T-cell (primary cell): ENCODE data around the gene RRP1B. TPM values are rescaled to one million over a fixed set of nuclear protein-coding genes. Genes with fewer than 3 reads are reported as not detected.

ENCODE experiments used
- ATAC-seq, 4 experiments: fragments of 200-7000 bp in 3 of 4; fragments of 150-1000 bp in 1 of 4; cut with Tn5 transposase; replicated peaks in 1 of 4; 1 replicate in 3 of 4; 2 replicates in 1 of 4; pipeline ENCODE4 v1.10.0; 2021; ENCODE audit warnings: moderate library complexity in 3 of 4, mild to moderate bottlenecking in 2 of 4, moderate number of reproducible peaks in 1 of 4
- CTCF ChIA-PET, 2 donors: fragments of 300-600 bp; sonication (Branson Sonifier 250); formaldehyde crosslinking; loops; one replicate each; lab custom pipeline; 2022; ENCODE audit warnings: antibody characterized with exemption in 2 of 2; lab: Charles Lee
- POLR2A ChIA-PET, 2 donors: fragments of 300-600 bp; sonication (Branson Sonifier 250); formaldehyde crosslinking; loops; one replicate each; lab custom pipeline; 2022; ENCODE audit warnings: antibody characterized with exemption in 2 of 2; lab: Charles Lee
- DNase-seq, 35 experiments: peaks; one replicate each; pipeline versions ENCODE4 v3.0.0 to v3.0.0-alpha.2; 2013 to 2023
- H3K27ac ChIP-seq: one replicate; pipeline ENCODE4 v1.5.1; 2013; ENCODE audit warnings: low read length
- H3K27me3 ChIP-seq, 2 experiments: replicated peaks in 1 of 2; 1 replicate in 1 of 2; 2 replicates in 1 of 2; pipeline versions ENCODE4 v1.6.1 to v1.7.0; 2013; ENCODE audit warnings: low read length in 1 of 2, mixed read lengths in 1 of 2; ENCODE audit not compliant: control insufficient read depth in 2 of 2, insufficient read depth in 2 of 2; ENCODE audit errors: extremely low read depth in 1 of 2
- H3K36me3 ChIP-seq, 2 donors: 1 replicate in 1 of 2; 2 replicates in 1 of 2; pipeline versions ENCODE4 v1.6.1 to v1.7.0; 2013; ENCODE audit warnings: low read length in 1 of 2; ENCODE audit not compliant: control insufficient read depth in 2 of 2, insufficient read depth in 1 of 2; ENCODE audit errors: extremely low read depth in 1 of 2
- H3K4me1 ChIP-seq, 2 experiments: 1 replicate in 1 of 2; 2 replicates in 1 of 2; pipeline versions ENCODE4 v1.6.1 to v1.7.0; 2013; ENCODE audit warnings: low read length in 2 of 2, mixed read lengths in 1 of 2; ENCODE audit not compliant: insufficient read depth in 2 of 2, control insufficient read depth in 1 of 2; ENCODE audit errors: extremely low read depth in 1 of 2
- H3K4me3 ChIP-seq, 2 donors: 1 replicate in 1 of 2; 2 replicates in 1 of 2; pipeline versions ENCODE4 v1.5.1 to v1.7.0; 2013; ENCODE audit warnings: mild to moderate bottlenecking in 2 of 2, low read length in 1 of 2, moderate library complexity in 1 of 2; ENCODE audit not compliant: control insufficient read depth in 1 of 2; ENCODE audit errors: extremely low read depth in 1 of 2
- H3K9me3 ChIP-seq: 2 replicates; pipeline ENCODE4 v1.7.0; 2013
- H3K27ac Mint-ChIP-seq, 2 donors: one replicate each; pipeline ENCODE4 v1.8.0; 2020 to 2021; ENCODE audit warnings: mild to moderate bottlenecking in 2 of 2, mixed read lengths in 2 of 2
- H3K27me3 Mint-ChIP-seq, 2 donors: one replicate each; pipeline ENCODE4 v1.8.0; 2021 to 2022; ENCODE audit warnings: mixed read lengths in 2 of 2
- H3K36me3 Mint-ChIP-seq: one replicate; pipeline ENCODE4 v1.8.0; 2021; ENCODE audit warnings: mixed read lengths
- H3K4me1 Mint-ChIP-seq, 3 donors: one replicate each; pipeline ENCODE4 v1.8.0; 2020 to 2022; ENCODE audit warnings: mixed read lengths in 3 of 3, mild to moderate bottlenecking in 1 of 3
- H3K4me3 Mint-ChIP-seq, 3 donors: one replicate each; pipeline ENCODE4 v1.8.0; 2020 to 2022; ENCODE audit warnings: mild to moderate bottlenecking in 3 of 3, mixed read lengths in 3 of 3, moderate library complexity in 3 of 3
- H3K9me3 Mint-ChIP-seq, 3 donors: one replicate each; pipeline ENCODE4 v1.8.0; 2020 to 2022; ENCODE audit warnings: mixed read lengths in 3 of 3
- WGBS: methylation state at CpG from one replicate; pipeline ENCODE4 v1.1.5; 2013; ENCODE audit warnings: missing lambda C conversion rate; ENCODE audit not compliant: insufficient coverage; 5-methylcytosine and 5-hydroxymethylcytosine counted together
- total RNA-seq, 35 experiments: library from RNA in 6 of 35; stranded (reverse) in 6 of 35; fragments of 120-200 nt in 1 of 35; gene quantifications; one replicate each; pipeline versions ENCODE4 v1.2.1 to v1.2.4 and lab custom pipeline; 2013 to 2026

The RRP1B gene
- total RNA-seq, 5 donors from 2014 or later (not counting 1 experiment from before 2014, with no cell fraction given): 33.9 to 39.3 (median 37.8) TPM

DNA sequence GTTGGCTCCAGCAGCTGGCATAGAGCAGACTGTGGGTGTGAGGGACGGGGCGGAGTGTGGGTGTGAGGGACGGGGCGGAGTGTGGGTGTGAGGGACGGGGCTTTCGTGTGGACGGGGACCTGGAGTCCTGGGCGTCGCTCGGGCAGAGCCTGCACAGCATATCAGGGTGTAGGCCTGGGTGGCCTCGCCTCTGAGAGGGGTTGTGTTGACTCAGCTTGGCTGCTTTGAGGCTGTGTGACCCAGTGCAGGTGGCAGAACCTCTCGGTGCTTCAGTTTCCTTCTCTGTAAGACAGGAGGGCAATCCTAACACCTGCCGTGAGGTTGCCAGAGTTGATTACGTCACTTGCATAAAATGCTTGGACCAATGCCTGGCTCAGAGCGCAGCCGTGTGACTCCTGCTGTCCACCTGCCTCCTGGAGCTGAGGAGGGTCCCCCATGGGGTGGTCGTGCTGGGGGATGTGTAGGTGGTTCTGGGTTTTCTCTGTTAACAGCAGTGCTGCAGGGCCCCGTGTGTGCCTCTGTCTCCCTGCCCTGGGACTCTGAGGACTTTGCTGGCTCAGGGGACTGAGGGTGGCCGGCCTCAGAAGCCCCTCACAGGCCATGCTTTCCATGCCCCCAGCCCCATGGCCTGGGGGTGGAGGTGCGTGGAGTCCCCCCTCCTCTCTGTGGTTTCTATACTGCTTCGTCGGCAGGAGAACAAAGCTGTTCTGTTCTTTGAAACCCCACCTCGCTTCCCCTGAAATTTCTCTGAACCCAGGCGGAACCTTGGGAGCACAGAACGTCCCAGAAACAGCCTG, 75.0 kb downstream of the RRP1B start:
- POLR2A ChIA-PET: no interaction called here
- ATAC-seq: peak in 2 of 4 experiments; percentile 17 to 21
- no peaks in the 10 kb centered on the region for H3K27me3 Mint-ChIP-seq
- WGBS: 45% methylated on average over 21 of the region's 25 CpGs
- H3K36me3 ChIP-seq: peaks cover 5 to 9% of the 10 kb centered on the region in 2 donors
- DNase-seq: peak in 2 of 35 experiments; percentile 29 to 54
- H3K4me3 Mint-ChIP-seq: peak overlapping the region in 2 of 3 donors; percentile 31
- no peaks in the 10 kb centered on the region for H3K27me3 ChIP-seq
- peaks cover 3% of the 10 kb centered on the region for H3K36me3 Mint-ChIP-seq
- peak overlapping the region; percentile 87 for H3K27ac ChIP-seq
- H3K9me3 Mint-ChIP-seq: no peaks in the 10 kb centered on the region
- CTCF ChIA-PET: no interaction called here
- H3K9me3 ChIP-seq: no peaks in the 10 kb centered on the region
- H3K4me3 ChIP-seq: peak overlapping the region in 1 of 2 donors; percentile 45
- peaks cover 2 to 60% of the 10 kb centered on the region in 2 experiments for H3K4me1 ChIP-seq
- H3K4me1 Mint-ChIP-seq: peaks cover 26 to 45% (median 35%) of the 10 kb centered on the region in 3 donors
- H3K27ac Mint-ChIP-seq: peak overlapping the region in 1 of 2 donors; percentile 90

DNA sequence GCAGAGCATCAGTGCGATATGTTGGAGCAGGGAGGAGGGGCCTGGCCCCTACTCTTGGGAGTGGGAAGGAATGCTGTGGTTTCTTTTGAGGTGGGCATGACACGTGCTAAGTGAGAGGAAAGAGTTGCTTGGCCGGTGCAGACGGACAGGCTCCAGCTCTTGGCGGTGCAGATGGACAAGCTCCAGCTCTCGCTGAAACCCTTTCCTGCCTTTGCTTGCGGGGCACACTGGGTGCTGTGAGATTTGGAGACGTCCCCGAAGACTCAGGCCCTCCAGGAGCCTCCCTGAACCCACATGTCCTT, 75.5 kb downstream of the RRP1B start:
- ChIA-PET POLR2A (no interaction called here), CTCF (no interaction called here)
- ATAC-seq (no peak), DNase-seq (no peak)
- H3K27me3 ChIP-seq: no peaks in the 10 kb centered on the region
- peaks cover 5 to 9% of the 10 kb centered on the region in 2 donors for H3K36me3 ChIP-seq
- H3K4me3 Mint-ChIP-seq: peak overlapping the region in 1 of 3 donors; percentile 31
- no peaks in the 10 kb centered on the region for H3K9me3 Mint-ChIP-seq
- peaks cover 24 to 41% (median 34%) of the 10 kb centered on the region in 3 donors for H3K4me1 Mint-ChIP-seq
- H3K27ac Mint-ChIP-seq: peak overlapping the region in 1 of 2 donors; percentile 28
- H3K27ac ChIP-seq: peak overlapping the region; percentile 87
- peaks cover 3% of the 10 kb centered on the region for H3K36me3 Mint-ChIP-seq
- H3K4me1 ChIP-seq: peaks cover 2 to 55% of the 10 kb centered on the region in 2 experiments
- no peaks in the 10 kb centered on the region for H3K27me3 Mint-ChIP-seq
- H3K9me3 ChIP-seq: no peaks in the 10 kb centered on the region
- no peak overlapping the region for H3K4me3 ChIP-seq
- WGBS: 67% methylated on average over 6 of the region's 9 CpGs

DNA sequence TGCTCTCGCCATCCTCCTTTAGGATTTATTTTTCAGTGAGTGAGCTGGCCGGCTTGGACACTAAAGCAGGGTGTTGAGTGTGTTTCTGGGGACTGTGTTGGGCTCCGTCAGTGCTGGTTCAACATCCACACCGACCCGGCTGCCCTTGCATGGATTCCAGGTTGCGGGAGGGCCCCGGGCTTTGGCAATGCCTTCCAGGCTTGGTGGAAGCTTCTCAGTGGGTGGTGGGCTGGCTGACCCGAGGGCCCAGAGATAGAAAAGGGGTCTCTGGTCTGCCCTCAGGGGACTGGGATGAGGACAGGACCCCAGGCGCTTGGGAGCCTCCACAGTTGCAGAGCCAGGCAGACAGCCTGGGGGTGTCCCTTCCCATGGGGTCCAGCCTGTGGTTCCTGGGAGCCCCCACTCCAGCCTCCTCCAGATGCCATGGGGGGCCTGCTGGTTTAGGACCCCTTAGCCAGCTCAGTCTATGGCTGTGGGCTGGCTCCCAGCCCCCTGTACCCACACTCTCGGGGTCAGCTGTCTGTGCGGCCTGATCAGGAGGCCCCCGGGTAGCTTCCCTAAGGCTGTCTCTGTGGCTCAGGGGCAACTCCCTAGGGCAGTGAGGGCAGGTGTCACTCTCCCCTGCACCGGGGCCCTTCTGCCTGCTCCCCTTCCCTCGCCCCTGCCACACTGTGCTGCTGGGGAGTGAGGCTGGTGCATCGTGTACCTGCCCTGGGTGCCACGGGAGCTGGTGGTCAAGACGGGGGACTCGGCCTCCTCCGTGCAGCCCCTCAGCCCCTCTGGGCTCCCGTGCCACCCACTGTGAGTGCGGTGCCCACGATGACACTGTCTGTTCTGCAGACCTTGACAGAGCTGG, 76.1 kb downstream of the RRP1B start:
- no peak for ATAC-seq
- H3K4me3 Mint-ChIP-seq: no peak overlapping the region
- H3K27ac Mint-ChIP-seq: peak overlapping the region in 1 of 2 donors; percentile 28

DNA sequence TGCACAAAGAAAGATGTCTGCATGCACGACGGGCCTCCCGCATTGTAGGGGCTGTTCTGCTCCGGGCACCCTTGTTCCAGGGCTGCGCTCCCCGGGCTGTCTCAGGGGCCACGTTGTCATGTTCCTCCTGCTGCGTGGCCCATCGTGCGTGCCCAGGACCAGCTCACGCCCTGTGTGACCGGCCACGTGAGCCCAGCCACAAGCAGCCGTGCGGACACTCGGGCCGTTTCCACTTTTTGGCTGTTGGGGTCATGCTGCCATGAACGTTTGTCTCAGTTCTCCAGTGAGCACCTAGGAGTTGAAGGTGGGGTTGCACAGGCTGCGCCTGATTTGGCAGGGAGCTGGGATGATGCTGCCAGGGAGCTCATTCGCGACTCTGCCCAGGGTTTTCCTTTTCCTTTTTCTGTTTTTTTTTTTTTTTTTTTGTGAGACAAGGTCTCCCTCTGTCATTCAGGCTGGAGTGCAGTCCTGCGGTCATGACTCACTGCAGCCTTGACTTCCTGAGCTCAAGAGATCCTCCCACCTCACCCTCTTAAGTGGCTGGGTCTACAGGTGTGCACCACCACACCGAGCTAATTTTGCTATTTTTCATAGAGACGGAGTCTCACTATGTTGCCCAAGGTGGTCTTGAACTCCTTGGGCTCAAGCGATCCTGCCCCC, 77.0 kb downstream of the RRP1B start:
- DNase-seq (no peak), ATAC-seq (no peak)
- H3K36me3 ChIP-seq: peaks cover 5 to 9% of the 10 kb centered on the region in 2 donors
- Mint-ChIP-seq H3K27ac (no peak overlapping the region), H3K4me3 (no peak overlapping the region), H3K9me3 (no peaks in the 10 kb centered on the region), H3K36me3 (peaks cover 3% of the 10 kb centered on the region), H3K27me3 (no peaks in the 10 kb centered on the region), H3K4me1 (peaks cover 23 to 43% (median 36%) of the 10 kb centered on the region in 3 donors)
- no peak overlapping the region for H3K4me3 ChIP-seq
- peaks cover 2 to 54% of the 10 kb centered on the region in 2 experiments for H3K4me1 ChIP-seq
- no peaks in the 10 kb centered on the region for H3K9me3 ChIP-seq
- no peak overlapping the region for H3K27ac ChIP-seq
- CTCF ChIA-PET: no interaction called here
- POLR2A ChIA-PET: interaction anchor here (0.6 to 0.7 kb wide), 2 partner anchors 17 to 118 kb away, joined by 6 to 7 read pairs; no protein-coding TSS in a partner anchor
- WGBS: 95% methylated on average over 24 of the region's 25 CpGs
- H3K27me3 ChIP-seq: no peaks in the 10 kb centered on the region

More for the DNA sequence above, 76.1 kb downstream of the RRP1B start:
- DNase-seq: no peak
- H3K4me1 ChIP-seq: peaks cover 2 to 55% of the 10 kb centered on the region in 2 experiments
- ChIA-PET POLR2A (interaction anchor here (0.6 to 0.7 kb wide), 2 partner anchors 16 to 117 kb away, joined by 6 to 7 read pairs; no protein-coding TSS in a partner anchor), CTCF (no interaction called here)
- Mint-ChIP-seq H3K4me1 (peaks cover 24 to 43% (median 36%) of the 10 kb centered on the region in 3 donors), H3K27me3 (no peaks in the 10 kb centered on the region), H3K9me3 (no peaks in the 10 kb centered on the region), H3K36me3 (peaks cover 3% of the 10 kb centered on the region)
- no peaks in the 10 kb centered on the region for H3K9me3 ChIP-seq
- no peaks in the 10 kb centered on the region for H3K27me3 ChIP-seq
- H3K36me3 ChIP-seq: peaks cover 5 to 9% of the 10 kb centered on the region in 2 donors
- H3K27ac ChIP-seq: peak overlapping the region; percentile 87
- no peak overlapping the region for H3K4me3 ChIP-seq
- WGBS: 92% methylated on average over 16 of the region's 22 CpGs

DNA sequence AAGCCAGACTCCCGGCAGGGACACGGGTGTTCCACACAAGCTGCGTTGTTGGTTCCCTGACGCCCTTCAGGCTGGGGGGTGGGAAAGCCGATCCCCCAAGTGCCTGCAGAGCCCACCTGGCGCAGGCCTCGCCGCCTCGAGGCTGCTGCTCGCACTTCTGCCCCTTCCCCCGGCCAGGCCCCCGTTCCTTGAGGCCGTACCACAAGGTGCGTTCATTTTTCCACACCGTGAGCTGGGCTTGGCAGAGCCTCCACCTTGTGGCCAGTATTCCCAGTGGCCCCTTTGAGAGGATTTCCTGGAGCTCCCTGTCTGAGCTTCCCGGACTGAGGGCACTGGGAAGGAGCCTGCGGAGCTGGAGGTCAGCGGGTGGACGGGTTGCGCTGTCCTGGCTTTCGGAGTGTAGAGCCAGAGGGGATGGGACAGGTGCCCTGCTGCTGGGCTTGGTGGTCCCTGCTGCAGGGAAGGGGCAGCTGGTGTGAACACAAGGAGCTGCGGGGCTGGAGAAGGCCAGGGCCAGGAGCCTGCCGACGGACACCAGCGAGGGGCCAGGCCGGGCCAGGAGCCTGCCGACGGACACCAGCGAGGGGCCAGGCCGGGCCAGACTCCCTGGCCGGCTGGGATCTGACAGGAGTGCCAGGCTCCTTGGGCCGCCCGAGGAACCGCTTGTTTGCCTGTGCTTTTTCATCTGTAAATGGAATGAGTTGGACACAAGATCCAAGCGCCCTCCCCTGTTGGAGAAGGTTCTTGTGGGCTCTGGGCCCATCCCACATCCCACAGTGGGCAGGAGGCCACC, 78.0 kb downstream of the RRP1B start:
- peaks cover 3% of the 10 kb centered on the region for H3K36me3 Mint-ChIP-seq
- ATAC-seq (no peak), DNase-seq (no peak)
- Histone ChIP-seq H3K4me3 (no peak overlapping the region), H3K27ac (no peak overlapping the region), H3K4me1 (peaks cover 2 to 44% of the 10 kb centered on the region in 2 experiments), H3K9me3 (no peaks in the 10 kb centered on the region), H3K27me3 (no peaks in the 10 kb centered on the region), H3K36me3 (peaks cover 10 to 11% of the 10 kb centered on the region in 2 donors)
- H3K27me3 Mint-ChIP-seq: no peaks in the 10 kb centered on the region
- no peak overlapping the region for H3K4me3 Mint-ChIP-seq
- H3K9me3 Mint-ChIP-seq: no peaks in the 10 kb centered on the region
- WGBS: 96% methylated on average over 30 of the region's 35 CpGs
- H3K27ac Mint-ChIP-seq: no peak overlapping the region
- CTCF ChIA-PET: no interaction called here
- peaks cover 18 to 36% (median 31%) of the 10 kb centered on the region in 3 donors for H3K4me1 Mint-ChIP-seq
- POLR2A ChIA-PET: no interaction called here
